NB4 (cell line): ENCODE results near the gene DMPK.
A peak's percentile ranks its signal among the peaks of the same experiment; 100 is the strongest.
"Not testable (repeated sequence)": the region's sequence is repeated elsewhere in the genome, so short reads cannot be mapped to it uniquely, and the experiment has no call there.

Source experiments
- DNase-seq: peaks from one replicate; pipeline ENCODE4 v3.0.0; 2010; ENCODE audit warnings: low read depth
- H3K4me3 ChIP-seq: one replicate; pipeline ENCODE4 v1.5.1; 2011; ENCODE audit warnings: mild to moderate bottlenecking, low read depth, low read length, moderate library complexity
- CTCF ChIP-seq: IDR thresholded peaks from one replicate; pipeline ENCODE4 v1.5.1; 2012; ENCODE audit warnings: low read depth, low read length
- MAX ChIP-seq: IDR thresholded peaks from 2 replicates; pipeline ENCODE4 v1.6.1; 2011; ENCODE audit warnings: low read depth, low read length
- MYC ChIP-seq: IDR thresholded peaks from 2 replicates; pipeline ENCODE4 v1.6.1; 2011; ENCODE audit warnings: low read depth, low read length
- POLR2A ChIP-seq: IDR thresholded peaks from 2 replicates; pipeline ENCODE4 v1.6.1; 2011; ENCODE audit warnings: mild to moderate bottlenecking; ENCODE audit not compliant: insufficient read length; ENCODE audit errors: extremely low read depth

The DMPK gene

DNA sequence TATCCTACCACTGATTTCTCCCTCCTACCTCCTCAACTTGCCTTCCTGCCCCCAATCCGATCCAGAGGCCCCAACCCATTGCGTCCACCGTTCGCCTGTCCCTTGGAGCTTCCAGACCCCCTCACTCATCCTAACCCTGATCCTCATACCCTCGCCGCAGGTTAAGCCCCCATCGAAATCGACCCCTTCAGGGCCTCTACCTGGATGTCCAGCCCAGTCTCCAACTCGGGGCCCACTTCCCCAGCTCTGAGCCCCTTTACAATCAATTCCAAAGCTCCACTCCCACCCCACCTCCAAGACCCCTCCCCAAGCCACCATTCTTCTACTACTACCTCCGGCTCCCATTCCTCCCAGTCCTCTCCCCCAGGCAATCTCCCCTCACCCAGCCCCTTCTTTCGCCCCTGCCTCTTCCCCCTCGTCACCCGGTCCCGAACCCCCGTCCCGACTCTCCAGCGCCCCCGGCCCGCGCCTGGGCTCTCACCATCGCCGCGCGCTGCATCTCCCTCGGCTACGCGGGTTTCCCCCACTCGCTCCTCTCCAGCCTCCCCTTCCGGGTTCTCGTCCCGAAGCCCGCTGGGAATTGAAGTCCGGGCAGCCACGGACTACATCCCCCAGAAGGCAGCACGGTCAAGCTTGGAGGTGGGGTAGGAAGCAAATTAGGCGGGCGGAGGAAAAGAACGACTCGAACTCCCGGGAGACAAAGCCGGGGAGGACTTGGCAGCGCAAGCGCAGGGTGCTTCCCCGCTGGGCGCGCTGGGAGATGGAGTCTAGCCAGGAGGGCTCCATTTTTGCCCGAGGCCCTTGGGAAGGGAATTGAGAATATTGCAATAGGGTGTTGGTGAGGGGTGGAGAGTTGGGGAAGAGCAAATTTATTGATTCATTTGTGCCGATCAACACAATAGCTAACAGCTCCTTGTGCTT lies 51.7 kb downstream of the DMPK start, which contains the start of gene FBXO46:
FBXO46 (minus strand) TSS at position 529 of the 921 bp plus-strand sequence. CDS start 17,401 bp downstream, outside the sequence.
- TF ChIP-seq CTCF: peak; percentile 5
- TF ChIP-seq MAX: no peak
- TF ChIP-seq POLR2A: peak; percentile 68
- peak; percentile 48; the same call in 1 of the 2 replicates for TF ChIP-seq MYC
- DNase-seq: peak; percentile 97
- H3K4me3 ChIP-seq: peak within 1 kb of the TSS; percentile 79

- no peak for TF ChIP-seq MYC
- TF ChIP-seq MAX: no peak
- no peak for TF ChIP-seq POLR2A
- TF ChIP-seq CTCF: no peak
- H3K4me3 ChIP-seq: peak overlapping the region; percentile 79
- no peak for DNase-seq
Observed at GRCh38 chr19:45729800-45730290, 52.4 kb downstream of the DMPK start.

DNA sequence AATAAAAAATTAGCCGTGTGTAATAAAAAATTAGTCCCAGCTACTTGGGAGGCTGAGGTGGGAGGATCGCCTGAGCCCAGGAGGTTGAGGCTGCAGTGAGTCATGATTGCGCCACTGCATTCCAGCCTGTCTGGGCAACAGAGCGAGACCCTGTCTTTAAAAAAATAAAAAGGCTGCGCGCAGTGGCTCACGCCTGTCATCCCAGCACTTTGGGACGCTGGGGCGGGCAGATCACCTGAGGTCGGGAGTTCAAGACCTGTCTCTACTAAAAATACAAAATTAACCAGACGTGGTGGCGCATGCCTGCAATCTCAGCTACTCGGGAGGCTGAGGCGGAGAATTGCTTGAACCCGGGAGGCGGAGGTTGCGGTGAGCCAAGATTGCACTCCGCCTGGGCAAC lies 53.6 kb downstream of the DMPK start:
- DNase-seq, H3K4me3 ChIP-seq: not testable (repeated sequence)

DNA sequence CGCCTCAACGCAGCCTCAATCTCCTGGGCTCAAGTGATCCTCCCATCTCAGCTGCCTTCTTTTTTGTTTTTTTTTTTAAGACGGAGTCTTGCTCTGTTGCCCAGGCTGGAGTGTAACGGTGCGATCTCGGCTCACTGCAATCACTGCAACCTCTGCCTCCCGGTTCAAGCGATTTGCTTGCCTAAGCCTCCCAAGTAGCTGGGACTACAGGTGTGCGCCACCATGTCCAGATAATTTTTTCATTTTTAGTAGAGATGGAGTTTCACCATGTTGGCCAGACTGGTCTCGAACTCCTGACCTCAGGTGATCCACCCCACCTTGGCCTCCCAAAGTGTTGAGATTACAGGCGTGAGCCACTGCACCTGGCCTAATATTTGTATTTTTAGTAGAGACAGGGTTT lies 62.2 kb downstream of the DMPK start:
- not testable (repeated sequence) for H3K4me3 ChIP-seq, DNase-seq
